Trophoblast cell (in vitro differentiated cells and primary cell): ENCODE data around the gene KCNJ8.

Source experiments
- DNase-seq, 2 donors: peaks; one replicate each; pipeline ENCODE4 v3.0.0-alpha.2; 2016
- H2AFZ ChIP-seq: 2 replicates; pipeline ENCODE4 v1.6.1; 2013; ENCODE audit warnings: low read length, moderate library complexity, mild to moderate bottlenecking; ENCODE audit not compliant: insufficient read depth, poor library complexity
- H2AK5ac ChIP-seq: 2 replicates; pipeline ENCODE4 v1.6.1; 2013; ENCODE audit warnings: mild to moderate bottlenecking, low read length
- H2BK120ac ChIP-seq: 2 replicates; pipeline ENCODE4 v1.6.1; 2013; ENCODE audit warnings: low read length, mild to moderate bottlenecking, moderate library complexity; ENCODE audit not compliant: insufficient read depth, poor library complexity
- H2BK12ac ChIP-seq: 2 replicates; pipeline ENCODE4 v1.6.1; 2013; ENCODE audit warnings: mild to moderate bottlenecking, low read length, moderate library complexity
- H2BK5ac ChIP-seq: 2 replicates; pipeline ENCODE4 v1.6.1; 2013; ENCODE audit warnings: low read length, low read depth, moderate library complexity, mild to moderate bottlenecking; ENCODE audit not compliant: poor library complexity
- H3K14ac ChIP-seq: 2 replicates; pipeline ENCODE4 v1.6.1; 2013; ENCODE audit warnings: mild to moderate bottlenecking, low read length
- H3K18ac ChIP-seq: 2 replicates; pipeline ENCODE4 v1.6.1; 2013; ENCODE audit warnings: mild to moderate bottlenecking, low read length
- H3K23ac ChIP-seq: 2 replicates; pipeline ENCODE4 v1.6.1; 2013; ENCODE audit warnings: low read length
- H3K27ac ChIP-seq: 2 replicates; pipeline ENCODE4 v1.5.1; 2013; ENCODE audit warnings: low read depth, mild to moderate bottlenecking, inconsistent platforms, low read length, moderate library complexity
- H3K27me3 ChIP-seq: 2 replicates; pipeline ENCODE4 v1.6.1; 2013; ENCODE audit warnings: inconsistent platforms, mild to moderate bottlenecking, low read length, moderate library complexity; ENCODE audit not compliant: insufficient read depth
- H3K36me3 ChIP-seq, 2 experiments: 1 replicate in 1 of 2; 2 replicates in 1 of 2; pipeline ENCODE4 v1.6.1; 2013; ENCODE audit warnings: low read length in 2 of 2, mild to moderate bottlenecking in 2 of 2, moderate library complexity in 1 of 2; ENCODE audit not compliant: insufficient read depth in 2 of 2, control insufficient read depth in 1 of 2
- H3K4ac ChIP-seq: 2 replicates; pipeline ENCODE4 v1.6.1; 2013; ENCODE audit warnings: low read depth, mild to moderate bottlenecking, low read length, moderate library complexity
- H3K4me1 ChIP-seq, 2 experiments: 1 replicate in 1 of 2; 2 replicates in 1 of 2; pipeline ENCODE4 v1.6.1; 2013; ENCODE audit warnings: low read length in 2 of 2, mild to moderate bottlenecking in 2 of 2, moderate library complexity in 1 of 2; ENCODE audit not compliant: insufficient read depth in 2 of 2, control insufficient read depth in 1 of 2
- H3K4me2 ChIP-seq: 2 replicates; pipeline ENCODE4 v1.6.1; 2013; ENCODE audit warnings: inconsistent platforms, mild to moderate bottlenecking, low read length, moderate library complexity
- H3K4me3 ChIP-seq: 2 replicates; pipeline ENCODE4 v1.5.1; 2013; ENCODE audit warnings: mild to moderate bottlenecking, low read depth, low read length, inconsistent platforms
- H3K79me1 ChIP-seq: one replicate; pipeline ENCODE4 v1.6.1; 2013; ENCODE audit warnings: low read length
- H3K79me2 ChIP-seq: 2 replicates; pipeline ENCODE4 v1.6.1; 2013; ENCODE audit warnings: low read length, mild to moderate bottlenecking; ENCODE audit not compliant: control insufficient read depth, insufficient read depth, poor library complexity
- H3K9ac ChIP-seq: 2 replicates; pipeline ENCODE4 v1.6.1; 2013; ENCODE audit warnings: mild to moderate bottlenecking, low read length
- H3K9me3 ChIP-seq: 2 replicates; pipeline ENCODE4 v1.6.1; 2013; ENCODE audit warnings: low read depth, mild to moderate bottlenecking, control low read depth, inconsistent platforms, low read length; ENCODE audit not compliant: insufficient read depth
- H4K12ac ChIP-seq: 2 replicates; pipeline ENCODE4 v1.6.1; 2013; ENCODE audit warnings: low read depth, mild to moderate bottlenecking, low read length, moderate library complexity
- H4K8ac ChIP-seq: 2 replicates; pipeline ENCODE4 v1.6.1; 2013; ENCODE audit warnings: low read depth, mild to moderate bottlenecking, low read length, moderate library complexity
- H4K91ac ChIP-seq: one replicate; pipeline ENCODE4 v1.6.1; 2013; ENCODE audit warnings: low read depth, mild to moderate bottlenecking, low read length, moderate library complexity
- WGBS: extraction: QIAGEN DNeasy Blood & Tissue Kit; methylation state at CpG from one replicate; pipeline ENCODE4 v1.1.7; 2013; ENCODE audit warnings: missing lambda C conversion rate; ENCODE audit not compliant: insufficient read length, insufficient coverage; ENCODE audit errors: extremely low coverage; 5-methylcytosine and 5-hydroxymethylcytosine counted together

The KCNJ8 gene

GRCh38 chr12:21766403-21766802 lies 8.1 kb downstream of the KCNJ8 start:
- H3K9ac ChIP-seq = no peak overlapping the region
- no peak overlapping the region for H2BK120ac ChIP-seq
- H3K79me1 ChIP-seq = no peaks in the 10 kb centered on the region
- H3K9me3 ChIP-seq = no peaks in the 10 kb centered on the region
- no peak overlapping the region for H3K4me2 ChIP-seq
- DNase-seq = no peak
- no peak overlapping the region for H4K8ac ChIP-seq
- H2AFZ ChIP-seq = no peak overlapping the region
- no peaks in the 10 kb centered on the region for H3K79me2 ChIP-seq
- no peak overlapping the region for H2AK5ac ChIP-seq
- no peak overlapping the region for H3K14ac ChIP-seq
- H4K12ac ChIP-seq = no peak overlapping the region
- H3K23ac ChIP-seq = no peak overlapping the region
- H3K36me3 ChIP-seq = no peaks in the 10 kb centered on the region
- H2BK5ac ChIP-seq = no peak overlapping the region
- H3K4me1 ChIP-seq = no peaks in the 10 kb centered on the region
- H3K18ac ChIP-seq = no peak overlapping the region
- H3K4me3 ChIP-seq = no peak overlapping the region
- no peak overlapping the region for H3K4ac ChIP-seq
- H3K27me3 ChIP-seq = no peaks in the 10 kb centered on the region
- no peak overlapping the region for H3K27ac ChIP-seq
- H2BK12ac ChIP-seq = no peak overlapping the region
- WGBS = no CpG with 5 or more reads among the region's 2 CpGs
- H4K91ac ChIP-seq = no peak overlapping the region

GRCh38 chr12:21764950-21765349 lies 9.6 kb downstream of the KCNJ8 start:
- no peak for DNase-seq
- Histone ChIP-seq H4K12ac (no peak overlapping the region), H3K9ac (no peak overlapping the region), H2AK5ac (no peak overlapping the region), H3K79me2 (no peaks in the 10 kb centered on the region), H3K14ac (no peak overlapping the region), H3K27ac (no peak overlapping the region), H3K4me3 (no peak overlapping the region), H2BK12ac (no peak overlapping the region), H3K4me2 (no peak overlapping the region), H3K36me3 (no peaks in the 10 kb centered on the region), H2BK5ac (no peak overlapping the region), H4K91ac (no peak overlapping the region), H3K18ac (no peak overlapping the region), H3K23ac (no peak overlapping the region), H2BK120ac (no peak overlapping the region), H3K4me1 (no peaks in the 10 kb centered on the region), H3K27me3 (no peaks in the 10 kb centered on the region), H3K4ac (no peak overlapping the region), H3K79me1 (no peaks in the 10 kb centered on the region), H3K9me3 (no peaks in the 10 kb centered on the region), H2AFZ (no peak overlapping the region), H4K8ac (no peak overlapping the region)
- no CpG with 5 or more reads among the region's 4 CpGs for WGBS

- no peak overlapping the region for H2BK12ac ChIP-seq
- no peak overlapping the region for H3K14ac ChIP-seq
- no peak overlapping the region for H4K91ac ChIP-seq
- H3K9ac ChIP-seq = no peak overlapping the region
- WGBS = no CpG with 5 or more reads among the region's 2 CpGs
- no peak overlapping the region for H4K8ac ChIP-seq
- H3K4me3 ChIP-seq = no peak overlapping the region
- H2AK5ac ChIP-seq = no peak overlapping the region
- no peaks in the 10 kb centered on the region for H3K27me3 ChIP-seq
- no peaks in the 10 kb centered on the region for H3K79me2 ChIP-seq
- no peaks in the 10 kb centered on the region for H3K9me3 ChIP-seq
- no peak overlapping the region for H2BK5ac ChIP-seq
- no peak overlapping the region for H3K23ac ChIP-seq
- H3K4me1 ChIP-seq = no peaks in the 10 kb centered on the region
- no peak overlapping the region for H3K4me2 ChIP-seq
- no peak overlapping the region for H4K12ac ChIP-seq
- H3K18ac ChIP-seq = no peak overlapping the region
- DNase-seq = no peak
- no peak overlapping the region for H3K27ac ChIP-seq
- no peak overlapping the region for H3K4ac ChIP-seq
- H3K36me3 ChIP-seq = no peaks in the 10 kb centered on the region
- H2BK120ac ChIP-seq = no peak overlapping the region
- no peaks in the 10 kb centered on the region for H3K79me1 ChIP-seq
- H2AFZ ChIP-seq = no peak overlapping the region
Measured at GRCh38 chr12:21764065-21764464, 10.4 kb downstream of the KCNJ8 start.

- Histone ChIP-seq H3K9me3 (no peaks in the 10 kb centered on the region), H2AK5ac (no peak overlapping the region), H3K14ac (no peak overlapping the region), H3K27ac (no peak overlapping the region), H4K91ac (no peak overlapping the region), H3K18ac (no peak overlapping the region), H3K79me1 (no peaks in the 10 kb centered on the region), H2BK12ac (no peak overlapping the region), H2BK120ac (no peak overlapping the region), H3K4me1 (no peaks in the 10 kb centered on the region), H3K4me2 (no peak overlapping the region), H3K36me3 (no peaks in the 10 kb centered on the region), H2AFZ (no peak overlapping the region), H3K23ac (no peak overlapping the region), H3K27me3 (no peaks in the 10 kb centered on the region), H2BK5ac (no peak overlapping the region), H3K4me3 (no peak overlapping the region), H3K4ac (no peak overlapping the region), H3K79me2 (no peaks in the 10 kb centered on the region), H4K12ac (no peak overlapping the region), H3K9ac (no peak overlapping the region), H4K8ac (no peak overlapping the region)
- WGBS = no CpG with 5 or more reads among the region's 2 CpGs
- no peak for DNase-seq
Measured at GRCh38 chr12:21763531-21763930, 11.0 kb downstream of the KCNJ8 start.
